Inferior parietal cortex (tissue), 1 donor: ENCODE measurements around the gene VWC2L.

ENCODE experiments used
- DNase-seq: peaks from one replicate; pipeline ENCODE4 v3.0.0-alpha.2; 2016; ENCODE audit errors: extremely low spot score

The VWC2L gene

GRCh38 chr2:214465363-214466146 lies 54.7 kb downstream of the VWC2L start:
- no peak for DNase-seq

GRCh38 chr2:214469728-214470127 lies 58.9 kb downstream of the VWC2L start:
- DNase-seq: no peak

- no peak for DNase-seq
These were observed 60.5 kb downstream of the VWC2L start for GRCh38 chr2:214471382-214471781.

- DNase-seq: no peak
These were observed 61.1 kb downstream of the VWC2L start for GRCh38 chr2:214471990-214472389.

- DNase-seq: no peak
These were observed 66.5 kb downstream of the VWC2L start for GRCh38 chr2:214477305-214477704.

GRCh38 chr2:214481204-214481603 lies 70.3 kb downstream of the VWC2L start:
- peak; percentile 77 for DNase-seq

GRCh38 chr2:214482728-214483127 lies 71.9 kb downstream of the VWC2L start:
- DNase-seq: peak; percentile 44

- DNase-seq: peak; percentile 28
These were observed 73.4 kb downstream of the VWC2L start for GRCh38 chr2:214484239-214484638.

GRCh38 chr2:214484701-214485100 lies 73.8 kb downstream of the VWC2L start:
- no peak for DNase-seq

- no peak for DNase-seq
These were observed 78.3 kb downstream of the VWC2L start for GRCh38 chr2:214489181-214489580.

GRCh38 chr2:214489702-214490101 lies 78.8 kb downstream of the VWC2L start:
- no peak for DNase-seq

GRCh38 chr2:214492152-214492551 lies 81.3 kb downstream of the VWC2L start:
- no peak for DNase-seq

GRCh38 chr2:214492608-214493007 lies 81.8 kb downstream of the VWC2L start:
- no peak for DNase-seq

GRCh38 chr2:214497489-214497888 lies 86.6 kb downstream of the VWC2L start:
- no peak for DNase-seq

- DNase-seq: no peak
These were observed 92.7 kb downstream of the VWC2L start for GRCh38 chr2:214503568-214503967.

- DNase-seq: peak; percentile 34
These were observed 93.9 kb downstream of the VWC2L start for GRCh38 chr2:214504599-214505376.

- no peak for DNase-seq
These were observed 96.2 kb downstream of the VWC2L start for GRCh38 chr2:214507032-214507431.

GRCh38 chr2:214514704-214515103 lies 103.8 kb downstream of the VWC2L start:
- DNase-seq: peak; percentile 11

GRCh38 chr2:214515111-214515510 lies 104.3 kb downstream of the VWC2L start:
- no peak for DNase-seq

GRCh38 chr2:214519258-214519818 lies 108.5 kb downstream of the VWC2L start:
- DNase-seq: no peak

GRCh38 chr2:214529021-214529420 lies 118.2 kb downstream of the VWC2L start:
- no peak for DNase-seq

- no peak for DNase-seq
These were observed 118.7 kb downstream of the VWC2L start for GRCh38 chr2:214529514-214529913.

- no peak for DNase-seq
These were observed 122.7 kb downstream of the VWC2L start for GRCh38 chr2:214533541-214533940.
